SK-N-SH (cell line): ENCODE measurements around the gene AUTS2. TPM values are rescaled to one million over a fixed set of nuclear protein-coding genes. Genes with fewer than 3 reads are reported as not detected.

Source experiments
- CTCF ChIA-PET: fragments of 300-600, 350-600 bp; formaldehyde crosslinking; extraction: SDS; loops from one replicate; lab custom pipeline; 2021; lab: Yijun Ruan, JAX
- POLR2A ChIA-PET: fragments of 350-600 bp; sonication (Branson Sonifier 250); formaldehyde crosslinking; extraction: SDS; loops from one replicate; lab custom pipeline; 2020; ENCODE audit warnings: antibody characterized with exemption, inconsistent platforms; lab: Yijun Ruan, JAX
- DNase-seq: peaks from one replicate; pipeline ENCODE4 v3.0.0; 2012
- H2AFZ ChIP-seq: fragments of 200-600 bp; sonication (generic); 2 replicates; pipeline ENCODE4 v1.8.1; 2016; ENCODE audit warnings: antibody characterized with exemption, mild to moderate bottlenecking, low read depth
- H3F3A ChIP-seq: fragments of 200-600 bp; sonication (generic); replicated peaks from 2 replicates; pipeline ENCODE3; 2016; ENCODE audit warnings: antibody characterized with exemption, mild to moderate bottlenecking; ENCODE audit not compliant: insufficient read depth
- H3K27ac ChIP-seq, 2 experiments: fragments of 200-500 bp in 1 of 2; fragments of 200-600 bp in 1 of 2; sonication (Bioruptor generic) in 1 of 2; sonication (generic), shearing (Covaris generic) in 1 of 2; 2 replicates each; pipeline versions ENCODE4 v1.5.1 to v1.6.1; 2014 to 2016; ENCODE audit warnings: low read depth in 2 of 2, inconsistent platforms in 1 of 2, low read length in 1 of 2, mild to moderate bottlenecking in 1 of 2, mixed read lengths in 1 of 2
- H3K27me3 ChIP-seq: fragments of 200-600 bp; sonication (generic), shearing (Covaris generic); 2 replicates; pipeline ENCODE4 v1.6.1; 2016; ENCODE audit warnings: mixed run types; ENCODE audit not compliant: insufficient read depth
- H3K36me3 ChIP-seq, 2 experiments: fragments of 200-500 bp in 1 of 2; fragments of 200-600 bp in 1 of 2; sonication (Bioruptor generic) in 1 of 2; sonication (generic) in 1 of 2; replicated peaks in 1 of 2; 2 replicates each; pipeline versions ENCODE3 to v1.5.1; 2014 to 2016; ENCODE audit warnings: low read length in 1 of 2, mild to moderate bottlenecking in 1 of 2; ENCODE audit not compliant: insufficient read depth in 2 of 2, control insufficient read depth in 1 of 2
- H3K4me1 ChIP-seq, 2 experiments: fragments of 200-500 bp in 1 of 2; fragments of 200-600 bp in 1 of 2; sonication (Bioruptor generic) in 1 of 2; sonication (generic), shearing (Covaris generic) in 1 of 2; 2 replicates each; pipeline versions ENCODE4 v1.5.1 to v1.6.1; 2014 to 2016; ENCODE audit warnings: low read depth in 1 of 2, low read length in 1 of 2, mixed run types in 1 of 2; ENCODE audit not compliant: insufficient read depth in 2 of 2, control insufficient read depth in 1 of 2
- H3K4me2 ChIP-seq: fragments of 200-600 bp; sonication (generic), shearing (Covaris generic); 2 replicates; pipeline ENCODE4 v1.6.1; 2017; ENCODE audit warnings: mixed run types
- H3K4me3 ChIP-seq, 2 experiments: fragments of 200-500 bp in 1 of 2; fragments of 200-600 bp in 1 of 2; sonication (Bioruptor generic) in 1 of 2; sonication (generic), shearing (Covaris generic) in 1 of 2; 2 replicates each; pipeline versions ENCODE4 v1.5.1 to v1.8.1; 2014 to 2016; ENCODE audit warnings: low read depth in 2 of 2, inconsistent platforms in 1 of 2, low read length in 1 of 2, mild to moderate bottlenecking in 1 of 2, mixed read lengths in 1 of 2, moderate library complexity in 1 of 2
- H3K79me2 ChIP-seq: fragments of 200-600 bp; sonication (generic); 2 replicates; pipeline ENCODE4 v1.8.1; 2017; ENCODE audit warnings: mild to moderate bottlenecking; ENCODE audit not compliant: insufficient read depth
- H3K9ac ChIP-seq: fragments of 200-600 bp; sonication (generic); 2 replicates; pipeline ENCODE4 v1.6.1; 2017; ENCODE audit warnings: mixed run types
- H3K9me2 ChIP-seq: fragments of 200-600 bp; sonication (generic); 2 replicates; pipeline ENCODE4 v1.6.1; 2017; ENCODE audit warnings: mixed run types
- H3K9me3 ChIP-seq: fragments of 200-600 bp; sonication (generic); 2 replicates; pipeline ENCODE4 v1.6.1; 2017; ENCODE audit warnings: mixed run types, mild to moderate bottlenecking, moderate library complexity
- H4K20me1 ChIP-seq: fragments of 200-600 bp; sonication (generic); 2 replicates; pipeline ENCODE4 v1.6.1; 2017; ENCODE audit warnings: mild to moderate bottlenecking, mixed run types; ENCODE audit not compliant: insufficient read depth
- EP300 ChIP-seq, 2 experiments: IDR thresholded peaks; 2 replicates each; pipeline versions ENCODE4 v1.4.0 to v1.6.1; 2012; ENCODE audit warnings: borderline replicate concordance in 1 of 2, low read depth in 1 of 2, low read length in 1 of 2
- FOSL2 ChIP-seq: IDR thresholded peaks from 2 replicates; pipeline ENCODE4 v1.4.0; 2012; ENCODE audit warnings: low read depth, mild to moderate bottlenecking, moderate library complexity, borderline replicate concordance
- FOXM1 ChIP-seq: IDR thresholded peaks from 2 replicates; pipeline ENCODE4 v1.4.0; 2012; ENCODE audit warnings: low read depth, mild to moderate bottlenecking
- JUND ChIP-seq: IDR thresholded peaks from 2 replicates; pipeline ENCODE4 v1.4.0; 2012
- MAX ChIP-seq: IDR thresholded peaks from 2 replicates; pipeline ENCODE4 v1.4.0; 2012; ENCODE audit warnings: low read depth
- MEF2A ChIP-seq: IDR thresholded peaks from 2 replicates; pipeline ENCODE4 v1.4.0; 2012; ENCODE audit warnings: low read depth, borderline replicate concordance
- NFIC ChIP-seq: IDR thresholded peaks from 2 replicates; pipeline ENCODE4 v1.4.0; 2012; ENCODE audit warnings: borderline replicate concordance
- POLR2AphosphoS5 ChIP-seq: IDR thresholded peaks from 2 replicates; pipeline ENCODE4 v1.6.1; 2012; ENCODE audit warnings: low read depth, low read length
- RAD21 ChIP-seq: IDR thresholded peaks from 2 replicates; pipeline ENCODE4 v1.6.1; 2012; ENCODE audit warnings: mild to moderate bottlenecking, low read length
- RCOR1 ChIP-seq: fragments of 150-350 bp; IDR thresholded peaks from 2 replicates; pipeline ENCODE4 v1.6.1; 2017; ENCODE audit warnings: antibody characterized with exemption, low read length
- RFX5 ChIP-seq: IDR thresholded peaks from 2 replicates; pipeline ENCODE4 v1.6.1; 2012; ENCODE audit warnings: mild to moderate bottlenecking, improper control_type of control experiment, low read length
- RXRA ChIP-seq: IDR thresholded peaks from 2 replicates; pipeline ENCODE4 v1.4.0; 2012; ENCODE audit warnings: low read depth, mild to moderate bottlenecking, borderline replicate concordance
- TCF12 ChIP-seq: IDR thresholded peaks from 2 replicates; pipeline ENCODE4 v1.4.0; 2012
- TEAD4 ChIP-seq: IDR thresholded peaks from 2 replicates; pipeline ENCODE4 v1.4.0; 2012; ENCODE audit warnings: mild to moderate bottlenecking, borderline replicate concordance; ENCODE audit not compliant: insufficient read depth
- ZBTB33 ChIP-seq: IDR thresholded peaks from 2 replicates; pipeline ENCODE4 v1.4.0; 2012; ENCODE audit warnings: low read depth, borderline replicate concordance
- polyA plus RNA-seq, 3 experiments: library from polyadenylated mRNA; depleted of rRNA; stranded (reverse); fragments of >200 nt; gene quantifications; 2 replicates each; pipeline ENCODE4 v1.2.3, GENCODE V29; 2012
- TF ChIP-seq, protein P1 (sequence below): IDR thresholded peaks from 2 replicates; pipeline ENCODE4; 2012

Gene AUTS2
- polyA plus RNA-seq, 1 of the 3 experiments (the other 2 are of a cell fraction) = 15.6 TPM

- Histone ChIP-seq H3K79me2 (no peaks in the 10 kb centered on the region), H3K4me1 (peaks cover 0 to 19% of the 10 kb centered on the region in 2 experiments; a peak in 1 of 4 replicates), H3K4me2 (peak overlapping the region; percentile 18; the same call in 1 of the 2 replicates), H3K27me3 (no peaks in the 10 kb centered on the region), H4K20me1 (peaks cover 5% of the 10 kb centered on the region; the same call in 1 of the 2 replicates), H3F3A (peaks cover 12% of the 10 kb centered on the region), H3K9me2 (no peaks in the 10 kb centered on the region), H3K27ac (peak overlapping the region in 1 of 2 experiments; percentile 58; a peak in 2 of 4 replicates), H2AFZ (no peak overlapping the region), H3K9ac (no peak overlapping the region), H3K4me3 (no peak overlapping the region), H3K9me3 (no peaks in the 10 kb centered on the region), H3K36me3 (no peaks in the 10 kb centered on the region)
- POLR2A ChIA-PET = no interaction called here
- peak; percentile 83 for TF ChIP-seq TCF12
- TF ChIP-seq RAD21 = no peak
- peak; percentile 88 for TF ChIP-seq JUND
- peak; percentile 82 for TF ChIP-seq TEAD4
- 0 out of 2 replicates have a peak, but pooled peaks have one; percentile 30 for TF ChIP-seq ZBTB33
- TF ChIP-seq EP300 (IDR thresholded peaks at IDR 0.05; ENCODE audit: borderline replicate concordance in 1 of 2, low read depth in 1 of 2, low read length in 1 of 2) = 0 out of 4 replicates have a peak, but pooled peaks of 1 of the 2 experiments have one; percentile 55
- TF ChIP-seq RFX5 = no peak
- TF ChIP-seq POLR2AphosphoS5 = peak; percentile 38; the same call in 1 of the 2 replicates
- TF ChIP-seq, protein P1, sequence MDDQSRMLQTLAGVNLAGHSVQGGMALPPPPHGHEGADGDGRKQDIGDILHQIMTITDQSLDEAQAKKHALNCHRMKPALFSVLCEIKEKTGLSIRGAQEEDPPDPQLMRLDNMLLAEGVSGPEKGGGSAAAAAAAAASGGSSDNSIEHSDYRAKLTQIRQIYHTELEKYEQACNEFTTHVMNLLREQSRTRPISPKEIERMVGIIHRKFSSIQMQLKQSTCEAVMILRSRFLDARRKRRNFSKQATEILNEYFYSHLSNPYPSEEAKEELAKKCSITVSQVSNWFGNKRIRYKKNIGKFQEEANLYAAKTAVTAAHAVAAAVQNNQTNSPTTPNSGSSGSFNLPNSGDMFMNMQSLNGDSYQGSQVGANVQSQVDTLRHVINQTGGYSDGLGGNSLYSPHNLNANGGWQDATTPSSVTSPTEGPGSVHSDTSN = peak; percentile 88
- peak; percentile 91 for TF ChIP-seq NFIC
- peak; percentile 42; the same call in 1 of the 2 replicates for TF ChIP-seq FOSL2
- peak; percentile 44 for TF ChIP-seq MAX
- peak; percentile 57; the same call in 1 of the 2 replicates for TF ChIP-seq RXRA
- TF ChIP-seq FOXM1 = no peak
- peak; percentile 73; the same call in 1 of the 2 replicates for TF ChIP-seq MEF2A
- TF ChIP-seq RCOR1 = no peak
- CTCF ChIA-PET = interaction anchor here (0.6 to 3.6 kb wide), 7 partner anchors 10 to 1223 kb away, joined by 3 to 27 read pairs (median 4); no protein-coding TSS in a partner anchor
- DNase-seq = no peak
These were observed 454.4 kb downstream of the AUTS2 start for GRCh38 chr7:70052691-70053090.
